ENCODE results near the gene PLAGL1. TPM values are rescaled to one million over a fixed set of nuclear protein-coding genes. Genes with fewer than 3 reads are reported as not detected.

The PLAGL1 gene
- total and polyA plus RNA-seq, 4 donors, result 1.3 to 6.3 (median 2.0) TPM

DNA sequence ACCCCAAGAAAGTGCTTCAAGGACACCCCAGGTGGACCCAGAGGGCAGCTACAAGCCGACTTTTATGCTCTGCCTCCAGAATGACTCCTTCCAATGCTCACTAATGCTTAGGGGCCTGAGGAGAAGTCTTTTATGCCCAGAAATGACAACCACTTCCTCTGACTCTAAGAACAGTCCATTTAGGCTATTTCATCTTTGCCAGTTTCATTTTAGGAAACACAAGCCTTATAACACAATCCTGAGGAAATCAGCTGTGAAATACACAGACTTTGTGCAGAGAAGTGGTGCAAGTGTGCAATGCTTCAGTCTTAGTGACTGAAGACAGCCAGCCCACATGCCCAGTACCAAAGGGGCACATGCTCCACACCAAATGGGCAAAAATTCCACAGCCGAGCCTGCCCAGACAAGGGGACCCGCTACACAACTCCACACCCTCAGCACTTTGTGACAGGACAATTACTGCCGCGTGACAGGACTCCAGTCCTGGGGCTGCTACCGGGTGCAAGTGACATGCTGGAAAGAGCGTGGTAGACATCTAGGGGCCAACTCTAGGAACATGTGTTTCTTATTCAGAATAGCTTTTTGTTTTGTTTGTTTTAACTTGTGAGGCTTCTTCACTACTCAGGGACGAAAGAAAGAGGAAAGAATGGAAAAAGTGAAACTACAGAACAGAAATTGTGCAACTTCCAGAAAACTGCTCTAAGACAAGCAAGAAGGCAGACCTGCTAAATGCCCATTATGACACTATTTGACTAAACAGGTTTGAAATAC is 28.2 kb upstream of the PLAGL1 start:
- no peak for DNase-seq (ENCODE audit: low spot score)
- no peaks in the 10 kb centered on the region for H3K27me3 ChIP-seq (ENCODE audit: control insufficient read depth in 4 of 4, insufficient read depth in 4 of 4, low read length in 3 of 4)
- H3K9me3 ChIP-seq (ENCODE audit: control insufficient read depth in 4 of 4, low read length in 3 of 4), result peaks cover 0 to 4% (median 0%) of the 10 kb centered on the region in 4 donors
- WGBS, result 43% methylated on average over 8 of the region's 8 CpGs
- H3K4me1 ChIP-seq (ENCODE audit: control insufficient read depth in 4 of 4, insufficient read depth in 4 of 4, low read length in 3 of 4), result peaks cover 0 to 6% (median 0%) of the 10 kb centered on the region in 4 donors
- H3K27ac ChIP-seq (ENCODE audit: low read depth in 1 of 2, low read length in 2 of 2), result peak overlapping the region; percentile 38 to 61
- peak overlapping the region in 1 of 2 donors; percentile 51 for H3K9ac ChIP-seq (ENCODE audit: low read depth in 1 of 2, low read length in 2 of 2)
- H3K36me3 ChIP-seq (ENCODE audit: control insufficient read depth in 4 of 4, insufficient read depth in 3 of 4, low read depth in 1 of 4, low read length in 3 of 4), result no peaks in the 10 kb centered on the region
- peak overlapping the region; percentile 14 to 34 (median 20) for H3K4me3 ChIP-seq (ENCODE audit: low read depth in 1 of 3, low read length in 3 of 3)
- TF ChIP-seq, protein P1, sequence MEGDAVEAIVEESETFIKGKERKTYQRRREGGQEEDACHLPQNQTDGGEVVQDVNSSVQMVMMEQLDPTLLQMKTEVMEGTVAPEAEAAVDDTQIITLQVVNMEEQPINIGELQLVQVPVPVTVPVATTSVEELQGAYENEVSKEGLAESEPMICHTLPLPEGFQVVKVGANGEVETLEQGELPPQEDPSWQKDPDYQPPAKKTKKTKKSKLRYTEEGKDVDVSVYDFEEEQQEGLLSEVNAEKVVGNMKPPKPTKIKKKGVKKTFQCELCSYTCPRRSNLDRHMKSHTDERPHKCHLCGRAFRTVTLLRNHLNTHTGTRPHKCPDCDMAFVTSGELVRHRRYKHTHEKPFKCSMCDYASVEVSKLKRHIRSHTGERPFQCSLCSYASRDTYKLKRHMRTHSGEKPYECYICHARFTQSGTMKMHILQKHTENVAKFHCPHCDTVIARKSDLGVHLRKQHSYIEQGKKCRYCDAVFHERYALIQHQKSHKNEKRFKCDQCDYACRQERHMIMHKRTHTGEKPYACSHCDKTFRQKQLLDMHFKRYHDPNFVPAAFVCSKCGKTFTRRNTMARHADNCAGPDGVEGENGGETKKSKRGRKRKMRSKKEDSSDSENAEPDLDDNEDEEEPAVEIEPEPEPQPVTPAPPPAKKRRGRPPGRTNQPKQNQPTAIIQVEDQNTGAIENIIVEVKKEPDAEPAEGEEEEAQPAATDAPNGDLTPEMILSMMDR (IDR thresholded peaks at IDR 0.05; ENCODE audit: low read depth, low read length, missing input control), result no peak
- no peak for TF ChIP-seq GABPA (IDR thresholded peaks at IDR 0.05 in 1 of 2, conservative IDR thresholded peaks at IDR 0.05 in 1 of 2)
- no peak for TF ChIP-seq RAD21 (IDR thresholded peaks at IDR 0.05)
- TF ChIP-seq, protein P2, sequence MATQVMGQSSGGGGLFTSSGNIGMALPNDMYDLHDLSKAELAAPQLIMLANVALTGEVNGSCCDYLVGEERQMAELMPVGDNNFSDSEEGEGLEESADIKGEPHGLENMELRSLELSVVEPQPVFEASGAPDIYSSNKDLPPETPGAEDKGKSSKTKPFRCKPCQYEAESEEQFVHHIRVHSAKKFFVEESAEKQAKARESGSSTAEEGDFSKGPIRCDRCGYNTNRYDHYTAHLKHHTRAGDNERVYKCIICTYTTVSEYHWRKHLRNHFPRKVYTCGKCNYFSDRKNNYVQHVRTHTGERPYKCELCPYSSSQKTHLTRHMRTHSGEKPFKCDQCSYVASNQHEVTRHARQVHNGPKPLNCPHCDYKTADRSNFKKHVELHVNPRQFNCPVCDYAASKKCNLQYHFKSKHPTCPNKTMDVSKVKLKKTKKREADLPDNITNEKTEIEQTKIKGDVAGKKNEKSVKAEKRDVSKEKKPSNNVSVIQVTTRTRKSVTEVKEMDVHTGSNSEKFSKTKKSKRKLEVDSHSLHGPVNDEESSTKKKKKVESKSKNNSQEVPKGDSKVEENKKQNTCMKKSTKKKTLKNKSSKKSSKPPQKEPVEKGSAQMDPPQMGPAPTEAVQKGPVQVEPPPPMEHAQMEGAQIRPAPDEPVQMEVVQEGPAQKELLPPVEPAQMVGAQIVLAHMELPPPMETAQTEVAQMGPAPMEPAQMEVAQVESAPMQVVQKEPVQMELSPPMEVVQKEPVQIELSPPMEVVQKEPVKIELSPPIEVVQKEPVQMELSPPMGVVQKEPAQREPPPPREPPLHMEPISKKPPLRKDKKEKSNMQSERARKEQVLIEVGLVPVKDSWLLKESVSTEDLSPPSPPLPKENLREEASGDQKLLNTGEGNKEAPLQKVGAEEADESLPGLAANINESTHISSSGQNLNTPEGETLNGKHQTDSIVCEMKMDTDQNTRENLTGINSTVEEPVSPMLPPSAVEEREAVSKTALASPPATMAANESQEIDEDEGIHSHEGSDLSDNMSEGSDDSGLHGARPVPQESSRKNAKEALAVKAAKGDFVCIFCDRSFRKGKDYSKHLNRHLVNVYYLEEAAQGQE (IDR thresholded peaks at IDR 0.05), result no peak
- no peak for TF ChIP-seq EGR1 (IDR thresholded peaks at IDR 0.05; ENCODE audit: low read depth in 2 of 2)
- no peak for TF ChIP-seq FOXA1 (IDR thresholded peaks at IDR 0.05)
- no peak for TF ChIP-seq SP1 (IDR thresholded peaks at IDR 0.05)
- TF ChIP-seq NR2F2 (IDR thresholded peaks at IDR 0.05), result no peak
- TF ChIP-seq HNF4A (conservative IDR thresholded peaks at IDR 0.05), result no peak
- no peak for TF ChIP-seq ZBTB33 (IDR thresholded peaks at IDR 0.05)

- H3K27ac ChIP-seq (ENCODE audit: low read depth in 1 of 2, low read length in 2 of 2), result no peak overlapping the region
- no peaks in the 10 kb centered on the region for H3K36me3 ChIP-seq (ENCODE audit: control insufficient read depth in 4 of 4, insufficient read depth in 3 of 4, low read depth in 1 of 4, low read length in 3 of 4)
- peaks cover 0 to 4% (median 0%) of the 10 kb centered on the region in 4 donors for H3K9me3 ChIP-seq (ENCODE audit: control insufficient read depth in 4 of 4, low read length in 3 of 4)
- no peak for DNase-seq (ENCODE audit: low spot score)
- 95% methylated on average over 4 of the region's 4 CpGs for WGBS
- H3K27me3 ChIP-seq (ENCODE audit: control insufficient read depth in 4 of 4, insufficient read depth in 4 of 4, low read length in 3 of 4), result no peaks in the 10 kb centered on the region
- peaks cover 0 to 6% (median 0%) of the 10 kb centered on the region in 4 donors for H3K4me1 ChIP-seq (ENCODE audit: control insufficient read depth in 4 of 4, insufficient read depth in 4 of 4, low read length in 3 of 4)
- no peak overlapping the region for H3K4me3 ChIP-seq (ENCODE audit: low read depth in 1 of 3, low read length in 3 of 3)
- H3K9ac ChIP-seq (ENCODE audit: low read depth in 1 of 2, low read length in 2 of 2), result no peak overlapping the region
- TF ChIP-seq, protein P3, sequence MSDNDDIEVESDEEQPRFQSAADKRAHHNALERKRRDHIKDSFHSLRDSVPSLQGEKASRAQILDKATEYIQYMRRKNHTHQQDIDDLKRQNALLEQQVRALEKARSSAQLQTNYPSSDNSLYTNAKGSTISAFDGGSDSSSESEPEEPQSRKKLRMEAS (IDR thresholded peaks at IDR 0.05), result no peak
- no peak for TF ChIP-seq YY1 (IDR thresholded peaks at IDR 0.05)
- TF ChIP-seq HNF4A (conservative IDR thresholded peaks at IDR 0.05), result no peak
- TF ChIP-seq, protein P1 (IDR thresholded peaks at IDR 0.05; ENCODE audit: low read depth, low read length, missing input control), result no peak
- no peak for TF ChIP-seq GABPA (IDR thresholded peaks at IDR 0.05 in 1 of 2, conservative IDR thresholded peaks at IDR 0.05 in 1 of 2)
- TF ChIP-seq RXRA (IDR thresholded peaks at IDR 0.05), result no peak
- no peak for TF ChIP-seq HNF4G (IDR thresholded peaks at IDR 0.05)
- TF ChIP-seq FOXA2 (IDR thresholded peaks at IDR 0.05), result no peak
- no peak for TF ChIP-seq FOXA1 (IDR thresholded peaks at IDR 0.05)
- TF ChIP-seq NR2F2 (IDR thresholded peaks at IDR 0.05), result no peak
- TF ChIP-seq, protein P4, sequence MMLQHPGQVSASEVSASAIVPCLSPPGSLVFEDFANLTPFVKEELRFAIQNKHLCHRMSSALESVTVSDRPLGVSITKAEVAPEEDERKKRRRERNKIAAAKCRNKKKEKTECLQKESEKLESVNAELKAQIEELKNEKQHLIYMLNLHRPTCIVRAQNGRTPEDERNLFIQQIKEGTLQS (IDR thresholded peaks at IDR 0.05), result no peak
- TF ChIP-seq, protein P2 (IDR thresholded peaks at IDR 0.05), result no peak
Measured at GRCh38 chr6:144035416-144035815, 27.4 kb upstream of the PLAGL1 start.
